HFFc6 (cell line): ENCODE data around the gene POLA1. TPM values are rescaled to one million over a fixed set of nuclear protein-coding genes. Genes with fewer than 3 reads are reported as not detected.
"Not testable (repeated sequence)": the region's sequence is repeated elsewhere in the genome, so short reads cannot be mapped to it uniquely, and the experiment has no call there.

Experiments
- DNase-seq: peaks from one replicate; pipeline ENCODE4 v3.0.0-alpha.2; 2018
- H3K27ac Mint-ChIP-seq: 2 replicates; pipeline ENCODE4 v1.8.0; 2020; ENCODE audit warnings: mild to moderate bottlenecking, mixed read lengths
- H3K27me3 Mint-ChIP-seq: 2 replicates; pipeline ENCODE4 v1.8.0; 2021; ENCODE audit warnings: mild to moderate bottlenecking, moderate library complexity, mixed read lengths; ENCODE audit not compliant: insufficient read depth
- H3K36me3 Mint-ChIP-seq: 2 replicates; pipeline ENCODE4 v1.8.0; 2021; ENCODE audit warnings: low read depth, mixed read lengths
- H3K4me1 Mint-ChIP-seq: 2 replicates; pipeline ENCODE4 v1.8.0; 2020; ENCODE audit warnings: low read depth, mixed read lengths
- H3K4me3 Mint-ChIP-seq: 2 replicates; pipeline ENCODE4 v1.8.0; 2020; ENCODE audit warnings: mild to moderate bottlenecking, moderate library complexity, mixed read lengths
- H3K9me3 Mint-ChIP-seq: 2 replicates; pipeline ENCODE4 v1.8.0; 2020; ENCODE audit warnings: mild to moderate bottlenecking, mixed read lengths
- CTCF ChIP-seq: fragments of 200-600 bp; sonication (generic); IDR thresholded peaks from 2 replicates; pipeline ENCODE4 v1.5.0; 2021; ENCODE audit warnings: antibody characterized with exemption, mild to moderate bottlenecking
- total RNA-seq, 6 experiments: library from RNA; stranded (reverse); fragmentation: NEBNext Ultra II Directional; extraction: Animal tissue kit (Norgen Biotek cat#: 25700); gene quantifications; 2 replicates in 1 of 6; 3 replicates in 5 of 6; pipeline ENCODE4 v1.2.3, GENCODE V29; 2021

Gene POLA1
- total RNA-seq, 6 experiments from 2014 or later, result 6.5 to 12.5 (median 11.0) TPM

- no peak overlapping the region for H3K27ac Mint-ChIP-seq
- H3K9me3 Mint-ChIP-seq, result no peaks in the 10 kb centered on the region
- H3K4me3 Mint-ChIP-seq, result no peak overlapping the region
- DNase-seq, result no peak
- H3K36me3 Mint-ChIP-seq, result peaks cover 9% of the 10 kb centered on the region; the same call in 1 of the 2 replicates
- no peaks in the 10 kb centered on the region; the same call in 1 of the 2 replicates for H3K27me3 Mint-ChIP-seq
- H3K4me1 Mint-ChIP-seq, result no peaks in the 10 kb centered on the region
- TF ChIP-seq CTCF, result no peak
These were observed 96.4 kb downstream of the POLA1 start for GRCh38 chrX:24790166-24790565.

- Mint-ChIP-seq H3K27me3 (no peaks in the 10 kb centered on the region; the same call in 1 of the 2 replicates), H3K4me3 (no peak overlapping the region)
These were observed 102.5 kb downstream of the POLA1 start for GRCh38 chrX:24796204-24796603.

GRCh38 chrX:24799078-24799477 is 105.4 kb downstream of the POLA1 start:
- H3K9me3 Mint-ChIP-seq, result no peaks in the 10 kb centered on the region
- no peak overlapping the region for H3K4me3 Mint-ChIP-seq
- H3K27ac Mint-ChIP-seq, result no peak overlapping the region
- no peaks in the 10 kb centered on the region; the same call in 1 of the 2 replicates for H3K27me3 Mint-ChIP-seq
- H3K36me3 Mint-ChIP-seq, result no peaks in the 10 kb centered on the region
- no peak for TF ChIP-seq CTCF
- DNase-seq, result no peak
- no peaks in the 10 kb centered on the region for H3K4me1 Mint-ChIP-seq

More at GRCh38 chrX:24796204-24796603, 102.5 kb downstream of the POLA1 start:
- Mint-ChIP-seq H3K27ac (no peak overlapping the region), H3K4me1 (no peaks in the 10 kb centered on the region), H3K9me3 (no peaks in the 10 kb centered on the region), H3K36me3 (peaks cover 5% of the 10 kb centered on the region; the same call in 1 of the 2 replicates)
- DNase-seq, result no peak
- TF ChIP-seq CTCF, result no peak

- H3K9me3 Mint-ChIP-seq, result no peaks in the 10 kb centered on the region
- H3K36me3 Mint-ChIP-seq, result no peaks in the 10 kb centered on the region
These were observed 105.8 kb downstream of the POLA1 start for GRCh38 chrX:24799565-24799964.

GRCh38 chrX:24805201-24805600 is 111.5 kb downstream of the POLA1 start:
- H3K36me3 Mint-ChIP-seq, result no peaks in the 10 kb centered on the region
- no peak overlapping the region for H3K4me3 Mint-ChIP-seq
- TF ChIP-seq CTCF, result no peak
- H3K9me3 Mint-ChIP-seq, result no peaks in the 10 kb centered on the region
- no peaks in the 10 kb centered on the region for H3K27me3 Mint-ChIP-seq
- DNase-seq, result no peak
- no peaks in the 10 kb centered on the region for H3K4me1 Mint-ChIP-seq
- no peak overlapping the region for H3K27ac Mint-ChIP-seq

More at GRCh38 chrX:24799565-24799964, 105.8 kb downstream of the POLA1 start:
- Mint-ChIP-seq H3K4me1 (no peaks in the 10 kb centered on the region), H3K27me3 (no peaks in the 10 kb centered on the region; the same call in 1 of the 2 replicates), H3K27ac (no peak overlapping the region), H3K4me3 (no peak overlapping the region)
- TF ChIP-seq CTCF, result no peak
- DNase-seq, result no peak

GRCh38 chrX:24819807-24820206 is 126.1 kb downstream of the POLA1 start:
- H3K4me1 Mint-ChIP-seq, H3K9me3 Mint-ChIP-seq, H3K4me3 Mint-ChIP-seq, DNase-seq, H3K27me3 Mint-ChIP-seq, H3K36me3 Mint-ChIP-seq, H3K27ac Mint-ChIP-seq: not testable (repeated sequence)
